ENCODE measurements around the gene ITGB8. TPM values are rescaled to one million over a fixed set of nuclear protein-coding genes. Genes with fewer than 3 reads are reported as not detected.

ITGB8 gene
- total and polyA plus RNA-seq, 4 donors = 0.16 to 2.8 (median 0.51) TPM

GRCh38 chr7:20365486-20365885 lies 34.8 kb downstream of the ITGB8 start:
- WGBS = 67% methylated on average over 4 of the region's 4 CpGs
- Histone ChIP-seq H3K9ac (ENCODE audit: low read depth in 1 of 2, low read length in 2 of 2) (no peak overlapping the region), H3K27me3 (ENCODE audit: control insufficient read depth in 4 of 4, insufficient read depth in 4 of 4, low read length in 3 of 4) (no peaks in the 10 kb centered on the region), H3K4me3 (ENCODE audit: low read depth in 1 of 3, low read length in 3 of 3) (no peak overlapping the region), H3K27ac (ENCODE audit: low read depth in 1 of 2, low read length in 2 of 2) (no peak overlapping the region), H3K4me1 (ENCODE audit: control insufficient read depth in 4 of 4, insufficient read depth in 4 of 4, low read length in 3 of 4) (no peaks in the 10 kb centered on the region), H3K36me3 (ENCODE audit: control insufficient read depth in 4 of 4, insufficient read depth in 3 of 4, low read depth in 1 of 4, low read length in 3 of 4) (no peaks in the 10 kb centered on the region), H3K9me3 (ENCODE audit: control insufficient read depth in 4 of 4, low read length in 3 of 4) (no peaks in the 10 kb centered on the region)
- TF ChIP-seq MAX (IDR thresholded peaks at IDR 0.05) (no peak), FOXA1 (IDR thresholded peaks at IDR 0.05) (no peak), YY1 (IDR thresholded peaks at IDR 0.05) (no peak), RAD21 (IDR thresholded peaks at IDR 0.05) (no peak), HNF4A (conservative IDR thresholded peaks at IDR 0.05) (no peak), REST (IDR thresholded peaks at IDR 0.05) (no peak), EGR1 (IDR thresholded peaks at IDR 0.05; ENCODE audit: low read depth in 2 of 2) (no peak), TAF1 (conservative IDR thresholded peaks at IDR 0.05) (no peak), FOXA2 (IDR thresholded peaks at IDR 0.05) (no peak), ZBTB33 (IDR thresholded peaks at IDR 0.05) (no peak), RXRA (IDR thresholded peaks at IDR 0.05) (no peak), HNF4G (IDR thresholded peaks at IDR 0.05) (no peak), GABPA (IDR thresholded peaks at IDR 0.05 in 1 of 2, conservative IDR thresholded peaks at IDR 0.05 in 1 of 2) (no peak), ATF3 (IDR thresholded peaks at IDR 0.05) (no peak), SP1 (IDR thresholded peaks at IDR 0.05) (no peak)
- no peak for DNase-seq (ENCODE audit: low spot score)

- no peaks in the 10 kb centered on the region for H3K36me3 ChIP-seq (ENCODE audit: control insufficient read depth in 4 of 4, insufficient read depth in 3 of 4, low read depth in 1 of 4, low read length in 3 of 4)
- DNase-seq (ENCODE audit: low spot score) = no peak
- H3K27ac ChIP-seq (ENCODE audit: low read depth in 1 of 2, low read length in 2 of 2) = no peak overlapping the region
- no peaks in the 10 kb centered on the region for H3K4me1 ChIP-seq (ENCODE audit: control insufficient read depth in 4 of 4, insufficient read depth in 4 of 4, low read length in 3 of 4)
- no peaks in the 10 kb centered on the region for H3K27me3 ChIP-seq (ENCODE audit: control insufficient read depth in 4 of 4, insufficient read depth in 4 of 4, low read length in 3 of 4)
- no peaks in the 10 kb centered on the region for H3K9me3 ChIP-seq (ENCODE audit: control insufficient read depth in 4 of 4, low read length in 3 of 4)
- WGBS = 66% methylated on average over 1 of the region's 1 CpG
- no peak overlapping the region for H3K9ac ChIP-seq (ENCODE audit: low read depth in 1 of 2, low read length in 2 of 2)
- no peak overlapping the region for H3K4me3 ChIP-seq (ENCODE audit: low read depth in 1 of 3, low read length in 3 of 3)
- TF ChIP-seq FOXA2 (IDR thresholded peaks at IDR 0.05) (no peak), HNF4G (IDR thresholded peaks at IDR 0.05) (no peak), CTCF (IDR thresholded peaks at IDR 0.05; ENCODE audit: low read depth, low read length, missing input control) (no peak), SP1 (IDR thresholded peaks at IDR 0.05) (no peak), MAX (IDR thresholded peaks at IDR 0.05) (no peak), RAD21 (IDR thresholded peaks at IDR 0.05) (no peak), GABPA (IDR thresholded peaks at IDR 0.05 in 1 of 2, conservative IDR thresholded peaks at IDR 0.05 in 1 of 2) (no peak), ZBTB33 (IDR thresholded peaks at IDR 0.05) (no peak), HNF4A (conservative IDR thresholded peaks at IDR 0.05) (no peak), REST (IDR thresholded peaks at IDR 0.05) (no peak), FOXA1 (IDR thresholded peaks at IDR 0.05) (no peak), YY1 (IDR thresholded peaks at IDR 0.05) (no peak), TAF1 (conservative IDR thresholded peaks at IDR 0.05) (no peak), EGR1 (IDR thresholded peaks at IDR 0.05; ENCODE audit: low read depth in 2 of 2) (no peak), NR2F2 (IDR thresholded peaks at IDR 0.05) (no peak), RXRA (IDR thresholded peaks at IDR 0.05) (no peak)
Observed at GRCh38 chr7:20374399-20374798, 43.7 kb downstream of the ITGB8 start.
